ENCODE measurements around the gene FLACC1.
"Not testable (repeated sequence)": the region's sequence is repeated elsewhere in the genome, so short reads cannot be mapped to it uniquely, and the experiment has no call there.

The FLACC1 gene

DNA sequence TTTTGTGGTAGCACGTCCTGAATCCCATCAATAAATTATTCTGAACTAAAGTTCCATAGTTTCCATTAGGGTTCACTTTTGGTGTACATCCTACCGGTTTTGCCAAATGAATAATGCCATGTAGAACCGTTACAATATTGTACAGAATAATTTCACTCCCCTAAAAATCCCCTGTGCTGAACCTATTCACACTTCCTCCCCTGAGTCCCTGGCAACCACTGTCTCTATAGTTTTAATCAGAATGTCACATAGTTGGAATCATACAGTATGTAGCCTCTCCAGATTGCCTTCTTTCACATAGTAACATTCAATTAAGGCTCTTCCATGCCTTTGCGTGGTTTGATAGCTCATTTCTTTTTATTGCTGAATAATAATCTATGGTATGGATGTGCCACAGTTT lies 106.4 kb downstream of the FLACC1 start:
- DNase-seq (ENCODE audit: low spot score): no peak
- in situ Hi-C loops (cut with MboI; ENCODE audit: low pct_unique_long_range_greater_than_20kb, low sequenced_read_pairs, unreplicated experiment): no loop called here
- TF ChIP-seq, protein P1, sequence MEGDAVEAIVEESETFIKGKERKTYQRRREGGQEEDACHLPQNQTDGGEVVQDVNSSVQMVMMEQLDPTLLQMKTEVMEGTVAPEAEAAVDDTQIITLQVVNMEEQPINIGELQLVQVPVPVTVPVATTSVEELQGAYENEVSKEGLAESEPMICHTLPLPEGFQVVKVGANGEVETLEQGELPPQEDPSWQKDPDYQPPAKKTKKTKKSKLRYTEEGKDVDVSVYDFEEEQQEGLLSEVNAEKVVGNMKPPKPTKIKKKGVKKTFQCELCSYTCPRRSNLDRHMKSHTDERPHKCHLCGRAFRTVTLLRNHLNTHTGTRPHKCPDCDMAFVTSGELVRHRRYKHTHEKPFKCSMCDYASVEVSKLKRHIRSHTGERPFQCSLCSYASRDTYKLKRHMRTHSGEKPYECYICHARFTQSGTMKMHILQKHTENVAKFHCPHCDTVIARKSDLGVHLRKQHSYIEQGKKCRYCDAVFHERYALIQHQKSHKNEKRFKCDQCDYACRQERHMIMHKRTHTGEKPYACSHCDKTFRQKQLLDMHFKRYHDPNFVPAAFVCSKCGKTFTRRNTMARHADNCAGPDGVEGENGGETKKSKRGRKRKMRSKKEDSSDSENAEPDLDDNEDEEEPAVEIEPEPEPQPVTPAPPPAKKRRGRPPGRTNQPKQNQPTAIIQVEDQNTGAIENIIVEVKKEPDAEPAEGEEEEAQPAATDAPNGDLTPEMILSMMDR (IDR thresholded peaks at IDR 0.05; ENCODE audit: extremely low read depth, insufficient read depth, missing control alignments): no peak

GRCh38 chr2:201249889-201250288 lies 107.3 kb downstream of the FLACC1 start:
- no peak for DNase-seq (ENCODE audit: low spot score)
- TF ChIP-seq, protein P1 (IDR thresholded peaks at IDR 0.05; ENCODE audit: extremely low read depth, insufficient read depth, missing control alignments): no peak
- in situ Hi-C loops (cut with MboI; ENCODE audit: low pct_unique_long_range_greater_than_20kb, low sequenced_read_pairs, unreplicated experiment): no loop called here

DNA sequence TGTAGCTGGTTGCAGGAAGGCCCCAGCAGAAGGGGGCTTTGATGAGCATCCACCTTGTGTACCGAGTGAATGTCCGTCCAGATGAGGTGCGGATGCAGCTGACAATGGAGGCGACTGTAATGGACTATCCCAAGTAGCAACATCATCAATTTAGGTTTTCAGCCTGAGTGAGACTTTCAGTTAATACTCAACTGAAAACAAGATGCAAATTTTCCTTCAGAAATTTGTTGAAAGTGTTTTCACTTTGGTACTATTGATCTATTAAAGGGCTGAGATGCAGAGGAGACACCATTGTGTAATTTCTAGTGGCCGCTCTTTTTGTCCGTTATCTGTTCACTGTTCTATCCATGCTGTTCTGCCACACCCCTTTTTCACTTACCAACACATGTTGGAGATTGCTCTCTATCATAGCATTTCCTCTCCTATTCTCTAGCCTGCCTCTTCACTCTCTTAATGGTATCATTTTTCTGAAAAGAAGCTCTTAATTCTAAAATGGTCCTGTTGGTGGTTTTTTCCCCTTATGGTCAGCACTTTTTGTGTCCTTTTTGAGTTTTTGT lies 108.8 kb downstream of the FLACC1 start:
- in situ Hi-C loops (cut with MboI; ENCODE audit: low pct_unique_long_range_greater_than_20kb, low sequenced_read_pairs, unreplicated experiment): no loop called here
- TF ChIP-seq, protein P1 (IDR thresholded peaks at IDR 0.05; ENCODE audit: extremely low read depth, insufficient read depth, missing control alignments): no peak
- DNase-seq (ENCODE audit: low spot score): no peak

- in situ Hi-C loops (cut with MboI; ENCODE audit: low pct_unique_long_range_greater_than_20kb, low sequenced_read_pairs, unreplicated experiment): no loop called here
- TF ChIP-seq, protein P1 (IDR thresholded peaks at IDR 0.05; ENCODE audit: extremely low read depth, insufficient read depth, missing control alignments): no peak
Observed at GRCh38 chr2:201246280-201246679, 110.9 kb downstream of the FLACC1 start.

DNA sequence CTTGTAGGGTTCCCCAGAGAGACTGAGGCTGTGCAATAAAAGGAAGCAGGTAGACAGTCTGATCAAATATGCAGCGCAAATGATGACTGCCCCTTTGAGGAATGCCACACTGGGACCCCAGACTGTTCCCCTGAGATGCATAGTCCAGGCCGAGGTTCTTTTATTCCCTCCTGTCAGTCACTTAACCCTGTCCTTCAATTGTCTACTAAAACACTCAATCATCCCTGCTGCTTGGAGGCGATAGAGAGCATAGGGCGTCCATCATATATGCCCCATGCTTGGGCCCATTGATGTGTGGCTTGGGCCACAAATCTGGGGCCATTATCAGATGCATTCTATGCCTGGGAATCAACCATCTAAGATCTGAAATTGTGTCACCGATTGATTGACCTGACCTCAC lies 112.3 kb downstream of the FLACC1 start:
- in situ Hi-C loops (cut with MboI; ENCODE audit: low pct_unique_long_range_greater_than_20kb, low sequenced_read_pairs, unreplicated experiment): no loop called here
- TF ChIP-seq, protein P1 (IDR thresholded peaks at IDR 0.05; ENCODE audit: extremely low read depth, insufficient read depth, missing control alignments): no peak
- no peak for DNase-seq (ENCODE audit: low spot score)

More at GRCh38 chr2:201246280-201246679, 110.9 kb downstream of the FLACC1 start:
- DNase-seq (ENCODE audit: low spot score): no peak

DNA sequence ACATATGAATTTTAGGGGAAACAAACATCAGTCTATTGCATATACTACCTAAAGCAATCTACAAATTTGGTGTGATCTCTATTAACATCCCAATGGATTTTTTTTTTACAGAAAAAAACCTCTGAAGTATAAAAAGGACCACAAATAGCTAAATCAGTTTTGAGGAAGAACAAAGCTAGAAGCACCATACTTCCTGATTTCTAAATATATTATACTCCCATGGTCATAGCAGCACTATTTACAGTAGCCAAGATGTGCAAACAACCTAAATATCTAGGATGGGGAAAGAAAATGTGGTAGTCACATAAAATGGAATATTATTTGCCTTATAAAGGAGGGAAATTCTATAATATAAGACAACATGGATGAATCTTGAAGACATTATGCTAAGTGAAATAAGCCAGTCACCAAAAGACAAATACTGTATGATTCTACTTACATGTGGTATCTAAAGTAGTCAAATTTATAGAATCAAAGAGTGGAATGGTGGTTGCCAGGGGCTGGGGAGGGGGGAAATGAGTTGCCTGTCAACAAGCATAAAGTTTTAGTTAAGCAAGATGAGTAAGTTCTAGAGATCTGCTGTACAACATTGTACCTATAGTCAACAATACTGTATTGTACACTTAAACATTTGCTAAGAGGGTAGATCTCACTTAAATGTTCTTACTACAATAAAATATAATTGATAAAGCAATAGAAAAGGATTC lies 114.4 kb downstream of the FLACC1 start:
- DNase-seq (ENCODE audit: low spot score): no peak
- TF ChIP-seq, protein P1 (IDR thresholded peaks at IDR 0.05; ENCODE audit: extremely low read depth, insufficient read depth, missing control alignments): no peak
- in situ Hi-C loops (cut with MboI; ENCODE audit: low pct_unique_long_range_greater_than_20kb, low sequenced_read_pairs, unreplicated experiment): no loop called here

DNA sequence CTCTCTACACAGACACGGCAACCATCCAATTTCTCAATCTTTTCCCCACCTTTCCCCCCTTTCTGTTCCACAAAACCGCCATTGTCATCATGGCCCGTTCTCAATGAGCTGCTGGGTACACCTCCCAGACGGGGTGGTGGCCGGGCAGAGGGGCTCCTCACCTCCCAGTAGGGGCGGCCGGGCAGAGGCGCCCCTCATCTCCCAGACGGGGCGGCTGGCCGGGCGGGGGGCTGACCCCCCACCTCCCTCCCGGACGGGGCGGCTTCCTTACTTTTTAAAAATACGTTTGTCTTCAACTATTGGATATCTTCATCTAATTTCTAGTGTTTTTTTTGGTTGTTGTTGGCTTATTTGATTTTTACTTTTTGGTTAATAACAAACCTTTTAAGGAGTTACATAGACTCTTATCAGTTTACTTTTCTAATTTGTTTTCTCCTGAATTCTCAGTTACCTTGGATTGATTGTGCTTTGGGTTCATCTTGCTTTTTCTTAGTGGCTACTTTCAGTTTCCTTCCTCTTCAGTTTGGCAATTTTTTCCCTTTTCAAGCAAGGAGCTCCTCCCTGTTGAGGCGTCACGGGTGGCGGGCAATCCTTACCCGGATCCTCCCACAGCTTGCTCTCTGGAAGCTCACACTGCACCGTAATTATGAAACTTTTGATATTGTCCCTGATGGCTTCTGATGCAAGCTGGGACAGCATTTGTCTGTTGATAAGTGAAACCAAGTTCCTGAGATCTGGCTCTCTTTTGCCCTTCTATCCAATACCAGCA lies 117.8 kb downstream of the FLACC1 start:
- in situ Hi-C loops (cut with MboI; ENCODE audit: low pct_unique_long_range_greater_than_20kb, low sequenced_read_pairs, unreplicated experiment): loop anchor here (10.0 kb wide), 2 partner anchors 125 to 335 kb away; no protein-coding TSS in a partner anchor
- DNase-seq (ENCODE audit: low spot score): not testable (repeated sequence)
